GM19328 (cell line): Measurements from ENCODE around the gene SEMA6A.
"Not testable (repeated sequence)": the region's sequence is repeated elsewhere in the genome, so short reads cannot be mapped to it uniquely, and the experiment has no call there.

ENCODE experiments used
- ATAC-seq: cut with Tn5 transposase; IDR thresholded peaks from one replicate; pipeline ENCODE4 v1.9.1; 2021; ENCODE audit warnings: mild to moderate bottlenecking, moderate library complexity; ENCODE audit not compliant: unreplicated experiment

The SEMA6A gene

GRCh38 chr5:116524051-116524904, 50.3 kb downstream of the SEMA6A start:
- no peak for ATAC-seq

DNA sequence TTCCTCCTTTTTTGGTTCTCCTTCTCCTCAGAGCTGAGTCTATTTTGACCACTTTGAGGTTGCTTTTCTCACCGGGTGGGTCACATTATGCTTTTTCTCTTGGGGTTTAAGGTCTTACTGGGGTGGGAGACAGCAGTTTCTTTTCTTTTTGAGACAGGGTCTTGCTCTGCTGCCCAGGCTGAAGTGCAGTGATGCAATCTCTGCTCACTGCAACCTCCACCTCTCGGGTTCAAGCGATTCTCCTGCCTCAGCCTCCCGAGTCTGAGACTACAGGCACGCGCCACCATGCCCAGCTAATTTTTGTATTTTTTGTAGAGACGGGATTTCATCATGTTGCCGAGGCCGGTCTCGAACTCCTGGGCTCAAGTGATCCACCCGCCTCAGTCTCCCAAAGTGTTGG, 51.4 kb downstream of the SEMA6A start:
- not testable (repeated sequence) for ATAC-seq

DNA sequence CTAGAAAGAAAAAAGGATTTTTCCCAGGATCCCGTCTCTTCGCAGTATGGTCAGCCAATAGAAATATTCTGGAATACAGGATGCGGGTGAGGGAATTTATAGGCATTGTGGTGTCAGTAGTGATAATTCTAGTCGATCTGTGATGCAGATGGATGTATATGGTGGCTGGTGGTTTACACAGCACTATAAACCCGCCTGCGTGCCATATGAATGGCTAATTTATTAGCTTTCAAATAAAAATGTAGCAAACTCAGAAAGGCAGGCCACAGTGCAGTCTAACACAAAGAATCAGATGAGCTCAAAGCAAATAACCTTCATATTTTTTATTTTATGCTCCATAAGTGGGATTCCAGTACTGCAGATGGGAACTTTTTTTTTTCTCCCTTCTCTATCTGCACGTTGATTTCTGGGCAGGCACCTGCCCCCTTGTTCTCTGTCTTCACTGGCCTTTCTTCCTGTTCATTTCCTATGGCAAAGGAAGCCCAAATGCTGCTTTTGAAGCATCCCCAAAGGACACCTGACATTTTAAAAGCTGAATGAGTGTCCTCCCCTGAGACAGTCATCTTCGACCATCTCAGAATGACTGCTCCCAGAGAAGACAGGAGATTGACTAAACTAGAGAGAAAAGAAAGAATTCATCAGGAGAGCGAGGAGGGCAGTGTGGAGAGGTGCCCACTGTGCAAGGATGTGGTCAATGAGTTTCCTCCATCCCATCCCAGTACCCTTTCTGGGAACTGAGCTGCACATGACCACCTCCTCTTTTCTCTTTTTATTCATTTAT, 52.1 kb downstream of the SEMA6A start:
- no peak for ATAC-seq

- ATAC-seq, result no peak
Measured at GRCh38 chr5:116521173-116521872, 53.3 kb downstream of the SEMA6A start.

DNA sequence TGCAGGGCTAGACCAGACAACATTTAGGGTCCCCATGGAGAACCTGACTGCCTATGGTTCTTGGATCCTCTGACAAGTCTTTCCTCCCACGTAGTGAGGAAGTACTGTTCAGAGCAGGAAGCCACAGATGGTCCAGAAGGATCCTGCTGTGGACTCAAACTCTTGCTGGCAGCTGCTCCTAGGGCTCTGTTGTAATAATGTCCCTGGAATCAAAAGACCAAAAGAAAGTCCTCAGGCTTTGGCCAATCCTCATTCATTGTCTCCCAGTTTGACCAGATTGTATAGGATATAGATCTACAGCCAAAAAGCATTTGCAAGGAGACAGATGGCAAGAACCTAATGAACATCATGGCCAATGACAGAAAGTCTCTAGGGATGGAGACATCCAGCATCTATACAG, 53.9 kb downstream of the SEMA6A start:
- no peak for ATAC-seq

DNA sequence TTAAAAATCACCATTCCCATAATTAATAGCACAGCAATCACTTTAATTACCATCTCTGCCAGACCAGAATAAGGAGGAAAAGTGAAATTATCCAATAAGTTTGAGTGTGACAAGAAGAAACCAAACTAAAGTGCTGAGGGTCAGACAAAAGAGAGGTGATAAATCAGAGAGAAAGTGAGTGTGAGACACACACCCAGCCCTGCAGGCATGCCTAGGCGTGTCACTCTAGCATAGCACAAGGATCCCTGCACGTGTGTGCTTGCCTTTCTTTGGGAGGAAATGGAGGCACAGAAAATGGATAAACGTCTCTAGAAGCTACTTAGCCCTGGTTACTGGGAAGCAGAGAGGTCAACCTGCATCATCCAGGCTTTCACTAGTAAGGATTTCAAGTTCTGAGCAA, 56.2 kb downstream of the SEMA6A start:
- no peak for ATAC-seq

GRCh38 chr5:116517488-116517887, 57.1 kb downstream of the SEMA6A start:
- ATAC-seq, result no peak

DNA sequence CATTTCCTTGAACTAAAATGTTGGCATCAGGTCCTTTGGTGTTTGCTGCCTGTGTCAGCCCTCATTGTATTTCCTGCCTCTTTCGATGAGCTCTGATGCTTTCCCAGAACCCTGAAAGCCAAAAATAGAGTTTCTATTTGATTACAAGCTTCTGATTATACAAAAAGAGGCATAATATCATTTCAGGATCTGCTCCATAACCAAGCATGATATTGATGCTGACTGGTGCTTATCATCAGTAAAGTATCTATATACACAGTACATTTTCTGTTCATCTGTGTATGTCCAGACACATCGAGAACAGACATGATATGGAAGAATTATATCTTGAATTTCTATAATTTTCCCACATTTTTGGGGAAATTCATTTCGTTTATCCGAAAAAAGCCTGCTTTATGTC, 58.6 kb downstream of the SEMA6A start:
- no peak for ATAC-seq

DNA sequence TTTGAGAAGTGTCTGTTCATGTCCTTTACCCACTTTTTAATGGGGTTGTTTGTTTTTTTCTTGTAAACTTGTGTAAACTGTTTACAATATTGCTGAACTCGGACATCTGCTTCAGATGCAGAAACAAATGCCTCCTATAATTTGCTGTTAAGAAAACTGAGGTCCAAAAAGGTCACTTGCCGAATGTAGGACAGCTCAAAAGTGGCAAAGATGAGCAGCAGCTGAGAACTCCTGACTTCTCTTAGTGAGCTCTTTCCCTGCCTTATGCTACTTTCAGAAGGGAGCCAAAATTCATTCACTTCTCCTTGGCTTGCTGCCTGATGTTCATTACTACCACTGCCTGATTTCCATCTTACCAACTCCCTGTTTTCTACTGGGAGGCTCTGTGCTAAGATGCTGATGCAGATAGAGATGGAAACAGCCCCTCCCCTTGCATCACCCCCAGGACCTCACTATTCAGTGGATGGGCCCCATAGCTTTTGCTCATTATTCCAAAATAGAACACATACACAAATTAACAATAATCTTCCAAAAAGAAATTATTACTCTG, 60.1 kb downstream of the SEMA6A start:
- no peak for ATAC-seq

DNA sequence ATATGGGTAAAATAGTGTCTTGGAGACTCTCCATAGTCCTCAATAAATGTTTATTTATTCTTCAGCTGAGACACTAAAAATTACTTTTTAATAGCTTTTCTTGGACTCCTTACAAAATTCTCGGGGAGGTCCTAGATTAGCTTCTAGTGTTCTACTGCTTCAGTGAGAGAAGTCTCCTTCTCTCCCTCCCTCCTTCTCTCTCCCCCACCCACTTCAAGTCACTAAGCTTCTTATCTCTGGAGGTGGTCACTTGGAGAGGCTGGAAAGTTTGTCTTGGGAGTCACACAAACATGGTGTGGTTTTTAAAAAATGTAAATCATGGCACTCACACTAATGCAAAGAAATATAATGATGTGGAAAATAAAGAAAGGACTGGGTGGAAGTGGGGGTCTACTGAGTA, 64.1 kb downstream of the SEMA6A start:
- ATAC-seq, result no peak

GRCh38 chr5:116509483-116510244, 65.0 kb downstream of the SEMA6A start:
- no peak for ATAC-seq

DNA sequence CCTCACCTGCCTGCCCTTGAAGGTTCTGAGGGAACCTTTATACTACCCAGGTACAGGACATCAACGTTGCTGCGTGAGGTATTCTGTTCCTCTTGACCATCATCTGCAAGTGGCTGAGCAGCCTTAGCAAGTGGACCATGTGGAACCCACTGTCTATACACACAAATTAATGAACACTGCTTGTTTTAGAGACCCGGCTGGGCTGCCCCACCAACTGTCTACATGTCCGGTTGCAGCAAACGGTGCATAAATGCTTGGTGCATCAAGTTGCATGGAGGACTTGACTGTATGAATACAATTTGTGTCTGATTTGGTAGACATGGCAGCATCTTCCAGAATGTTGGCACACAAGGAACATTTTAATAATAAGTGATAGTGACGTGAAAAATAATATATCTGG, 65.8 kb downstream of the SEMA6A start:
- no peak for ATAC-seq

- ATAC-seq, result no peak
Measured at GRCh38 chr5:116507941-116508655, 66.5 kb downstream of the SEMA6A start.

- ATAC-seq, result no peak
Measured at GRCh38 chr5:116507051-116507537, 67.5 kb downstream of the SEMA6A start.

- ATAC-seq, result no peak
Measured at GRCh38 chr5:116506488-116506887, 68.1 kb downstream of the SEMA6A start.

DNA sequence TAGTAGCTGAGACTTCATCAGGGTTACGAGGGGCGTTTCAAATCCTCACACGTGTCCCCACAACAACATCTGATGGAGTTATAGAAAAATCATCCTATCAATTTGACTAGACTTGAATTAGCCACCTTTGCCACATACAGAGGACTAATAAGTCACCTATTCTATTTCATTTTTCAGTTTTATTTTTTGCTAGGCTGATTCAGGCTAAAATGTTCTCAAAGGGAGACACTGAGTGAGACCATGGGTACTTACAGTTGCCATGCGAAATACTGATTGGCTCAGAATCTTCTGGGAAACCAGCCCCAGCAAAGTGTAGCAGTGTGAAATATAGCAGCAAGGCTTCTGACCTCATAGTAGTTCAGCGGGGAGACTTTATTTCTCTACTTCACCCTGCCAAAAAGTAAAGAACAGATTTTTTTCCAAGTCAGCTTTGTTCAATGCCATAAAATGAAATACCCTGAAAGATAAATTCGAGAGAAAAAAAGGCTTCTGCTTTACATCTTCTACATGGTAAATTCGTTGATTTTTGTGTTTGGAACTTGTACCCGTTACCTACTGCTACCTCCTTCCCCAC, 69.9 kb downstream of the SEMA6A start:
- ATAC-seq, result no peak

DNA sequence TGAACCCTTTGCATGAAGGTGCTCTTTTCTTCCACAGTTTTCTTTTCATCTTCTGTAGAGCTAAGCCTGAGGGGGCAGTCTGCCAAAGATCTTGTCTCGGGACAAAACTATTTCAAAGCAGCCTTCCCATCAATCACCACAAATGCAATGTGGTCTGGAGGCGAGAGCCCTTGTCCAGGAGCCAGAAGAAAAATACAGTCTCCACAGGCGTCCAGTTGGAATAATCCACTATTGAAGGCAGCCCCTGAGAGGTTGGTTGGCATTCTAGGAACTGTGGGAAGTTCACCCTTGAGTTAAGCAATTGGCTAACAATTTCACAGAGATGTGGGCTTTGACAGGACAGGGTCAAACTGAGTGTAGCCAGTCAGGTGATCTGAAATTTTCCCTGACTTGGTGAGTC, 72.0 kb downstream of the SEMA6A start:
- ATAC-seq, result no peak

DNA sequence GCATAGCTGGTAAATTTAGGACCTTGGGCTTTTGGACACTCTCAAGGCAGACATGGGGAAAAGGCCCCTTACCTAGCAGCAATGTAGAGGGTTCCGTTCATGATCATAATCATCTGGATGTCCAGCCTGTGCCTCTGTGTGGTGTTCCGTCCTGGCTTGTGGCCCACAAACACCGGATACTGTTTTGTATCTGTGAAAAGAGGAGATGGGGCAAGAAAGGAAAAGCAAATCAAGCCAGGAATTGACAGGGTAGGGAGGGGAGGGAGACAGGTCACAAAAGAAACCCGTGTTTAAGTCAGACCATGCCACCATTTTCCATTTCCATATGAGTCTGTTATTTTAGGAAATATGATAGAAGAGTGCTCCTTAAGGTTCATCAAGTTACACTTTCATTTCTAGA, 72.5 kb downstream of the SEMA6A start:
- no peak for ATAC-seq

GRCh38 chr5:116498503-116499048, 76.0 kb downstream of the SEMA6A start:
- no peak for ATAC-seq
